NCI-H774 (cell line): ENCODE data around the gene CCT5.
"Not testable (repeated sequence)": the region's sequence is repeated elsewhere in the genome, so short reads cannot be mapped to it uniquely, and the experiment has no call there.

Experiments used
- DNase-seq: peaks from one replicate; lab custom pipeline; 2025; lab: John Stamatoyannopoulos, UW

Gene CCT5

GRCh38 chr5:10246761-10247160, 3.3 kb upstream of the CCT5 start:
- no peak for DNase-seq

GRCh38 chr5:10247217-10247616, 2.9 kb upstream of the CCT5 start:
- not testable (repeated sequence) for DNase-seq

GRCh38 chr5:10248378-10249260, 1.5 kb upstream of the CCT5 start:
- no peak for DNase-seq

- DNase-seq = no peak
Observed at GRCh38 chr5:10250806-10251276, 761 bp downstream of the CCT5 start.

GRCh38 chr5:10251405-10251804, 1.3 kb downstream of the CCT5 start:
- DNase-seq = no peak

GRCh38 chr5:10253390-10253789, 3.3 kb downstream of the CCT5 start:
- no peak for DNase-seq

- DNase-seq = no peak
Observed at GRCh38 chr5:10254686-10255085, 4.6 kb downstream of the CCT5 start.

- no peak for DNase-seq
Observed at GRCh38 chr5:10257870-10258269, 7.8 kb downstream of the CCT5 start.

- no peak for DNase-seq
Observed at GRCh38 chr5:10259899-10260298, 9.8 kb downstream of the CCT5 start.

GRCh38 chr5:10261065-10261464, 11.0 kb downstream of the CCT5 start:
- no peak for DNase-seq

GRCh38 chr5:10262121-10262774, 12.2 kb downstream of the CCT5 start:
- DNase-seq = no peak

GRCh38 chr5:10262995-10263394, 12.9 kb downstream of the CCT5 start:
- no peak for DNase-seq

- no peak for DNase-seq
Observed at GRCh38 chr5:10264604-10265003, 14.5 kb downstream of the CCT5 start.

GRCh38 chr5:10265245-10266109, 15.4 kb downstream of the CCT5 start:
- DNase-seq = no peak

GRCh38 chr5:10266137-10266536, 16.1 kb downstream of the CCT5 start:
- no peak for DNase-seq

GRCh38 chr5:10266839-10267238, 16.8 kb downstream of the CCT5 start:
- no peak for DNase-seq

GRCh38 chr5:10268100-10268499, 18.0 kb downstream of the CCT5 start:
- no peak for DNase-seq

- DNase-seq = no peak
Observed at GRCh38 chr5:10272053-10272874, 22.2 kb downstream of the CCT5 start.

- DNase-seq = not testable (repeated sequence)
Observed at GRCh38 chr5:10272875-10273209, 22.8 kb downstream of the CCT5 start.

GRCh38 chr5:10275460-10275859, 25.4 kb downstream of the CCT5 start:
- no peak for DNase-seq

GRCh38 chr5:10275991-10276390, 25.9 kb downstream of the CCT5 start:
- no peak for DNase-seq

- DNase-seq = no peak
Observed at GRCh38 chr5:10276691-10277090, 26.6 kb downstream of the CCT5 start.
